AG04450 (cell line): ENCODE measurements around the gene BUB1. TPM values are rescaled to one million over a fixed set of nuclear protein-coding genes. Genes with fewer than 3 reads are reported as not detected.

ENCODE experiments used
- CTCF ChIA-PET: fragments of 300-600, 350-600 bp; formaldehyde crosslinking; extraction: SDS; loops from one replicate; lab custom pipeline; 2022; ENCODE audit warnings: antibody characterized with exemption, inconsistent platforms; lab: Charles Lee
- POLR2A ChIA-PET: fragments of 350-600 bp; formaldehyde crosslinking; extraction: SDS; loops from one replicate; lab custom pipeline; 2021; ENCODE audit warnings: antibody characterized with exemption, inconsistent platforms; lab: Yijun Ruan, JAX
- DNase-seq: peaks from one replicate; pipeline ENCODE4 v3.0.0-alpha.2; 2011; ENCODE audit warnings: low read depth, low spot score
- H3K27ac ChIP-seq: one replicate; pipeline ENCODE4 v1.5.1; 2012; ENCODE audit warnings: low read depth, low read length, control low read depth
- H3K27me3 ChIP-seq: one replicate; pipeline ENCODE4 v1.6.0; 2012; ENCODE audit warnings: low read length; ENCODE audit not compliant: control insufficient read depth, insufficient read depth
- H3K4me3 ChIP-seq: 2 replicates; pipeline ENCODE4 v1.5.1; 2011; ENCODE audit warnings: mild to moderate bottlenecking, low read depth, low read length, control low read depth
- H3K9me3 ChIP-seq: 2 replicates; pipeline ENCODE4 v1.5.1; 2012; ENCODE audit warnings: low read length; ENCODE audit not compliant: control insufficient read depth, insufficient read depth
- CTCF ChIP-seq: IDR thresholded peaks from 2 replicates; pipeline ENCODE4 v1.5.1; 2011; ENCODE audit warnings: low read depth, low read length, control low read depth, inconsistent platforms
- polyA plus RNA-seq: library from polyadenylated mRNA; depleted of rRNA; stranded (reverse); fragments of >200 nt; gene quantifications from 2 replicates; pipeline ENCODE4 v1.2.3, GENCODE V29; 2011

The BUB1 gene
- polyA plus RNA-seq, 1 experiment, result 14.1 TPM

DNA sequence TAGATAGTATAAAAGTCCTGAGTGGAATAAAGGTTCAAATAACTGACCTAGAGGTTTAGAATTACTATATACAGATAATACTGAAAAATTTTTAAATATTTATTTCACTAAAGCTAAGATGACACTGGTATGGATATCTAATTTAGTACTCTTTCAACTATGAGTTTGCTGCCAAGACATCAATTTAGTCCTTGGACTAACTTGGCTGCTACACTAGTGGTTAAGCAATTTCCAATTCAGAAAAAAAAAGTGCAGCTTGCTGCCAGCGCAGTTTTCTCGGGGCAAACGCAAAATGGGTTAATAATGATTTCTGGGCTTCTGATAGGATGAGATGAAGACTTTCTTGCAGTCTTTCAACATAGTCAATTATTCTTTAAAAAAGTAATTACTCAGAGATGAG lies 10.8 kb downstream of the BUB1 start:
- TF ChIP-seq CTCF, result no peak
- CTCF ChIA-PET, result interaction anchor here (0.9 to 1.6 kb wide), 2 partner anchors 18 to 20 kb away, joined by 3 read pairs; no protein-coding TSS in a partner anchor
- no peak overlapping the region for H3K4me3 ChIP-seq
- H3K27ac ChIP-seq, result no peak overlapping the region
- no peaks in the 10 kb centered on the region for H3K27me3 ChIP-seq
- POLR2A ChIA-PET, result no interaction called here
- DNase-seq, result no peak
- H3K9me3 ChIP-seq, result no peaks in the 10 kb centered on the region

- H3K9me3 ChIP-seq, result no peaks in the 10 kb centered on the region
- CTCF ChIA-PET, result interaction anchor here (0.6 kb wide), 1 partner anchor 1259 kb away, joined by 5 read pairs; no protein-coding TSS in a partner anchor
- TF ChIP-seq CTCF, result no peak
- DNase-seq, result no peak
- no peak overlapping the region for H3K4me3 ChIP-seq
- POLR2A ChIA-PET, result interaction anchor here (0.7 kb wide), 1 partner anchor 962 kb away, joined by 3 read pairs; no protein-coding TSS in a partner anchor
- no peaks in the 10 kb centered on the region for H3K27me3 ChIP-seq
- no peak overlapping the region for H3K27ac ChIP-seq
Measured at GRCh38 chr2:110664135-110664534, 13.7 kb downstream of the BUB1 start.

DNA sequence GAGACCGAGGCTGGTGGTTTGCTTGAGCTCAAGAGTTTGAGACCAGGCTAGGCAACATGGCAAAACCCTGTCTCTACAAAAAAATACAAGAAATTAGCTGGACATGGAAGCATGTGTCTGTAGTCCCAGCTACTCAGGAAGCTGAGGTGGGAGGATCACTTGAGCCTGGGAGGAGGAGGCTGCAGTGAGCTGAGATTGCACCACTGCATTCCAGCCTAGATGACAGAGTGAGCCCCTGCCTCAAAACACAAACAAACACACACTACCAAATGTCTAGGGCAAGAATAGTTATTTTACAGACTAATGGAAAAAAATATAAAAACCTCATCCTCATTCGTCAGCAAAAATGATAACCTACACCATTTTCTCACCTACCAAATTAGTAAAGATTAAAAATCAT lies 15.3 kb downstream of the BUB1 start:
- Histone ChIP-seq H3K4me3 (no peak overlapping the region), H3K9me3 (no peaks in the 10 kb centered on the region), H3K27me3 (no peaks in the 10 kb centered on the region), H3K27ac (no peak overlapping the region)
- DNase-seq, result no peak
- ChIA-PET CTCF (interaction anchor here (0.8 to 1.4 kb wide), 2 partner anchors 93 to 94 kb away, joined by 3 read pairs; no protein-coding TSS in a partner anchor), POLR2A (no interaction called here)
- TF ChIP-seq CTCF, result no peak

- H3K27ac ChIP-seq, result no peak overlapping the region
- ChIA-PET POLR2A (no interaction called here), CTCF (no interaction called here)
- no peaks in the 10 kb centered on the region for H3K9me3 ChIP-seq
- TF ChIP-seq CTCF, result no peak
- DNase-seq, result no peak
- no peaks in the 10 kb centered on the region for H3K27me3 ChIP-seq
- no peak overlapping the region for H3K4me3 ChIP-seq
Measured at GRCh38 chr2:110660558-110660957, 17.3 kb downstream of the BUB1 start.

DNA sequence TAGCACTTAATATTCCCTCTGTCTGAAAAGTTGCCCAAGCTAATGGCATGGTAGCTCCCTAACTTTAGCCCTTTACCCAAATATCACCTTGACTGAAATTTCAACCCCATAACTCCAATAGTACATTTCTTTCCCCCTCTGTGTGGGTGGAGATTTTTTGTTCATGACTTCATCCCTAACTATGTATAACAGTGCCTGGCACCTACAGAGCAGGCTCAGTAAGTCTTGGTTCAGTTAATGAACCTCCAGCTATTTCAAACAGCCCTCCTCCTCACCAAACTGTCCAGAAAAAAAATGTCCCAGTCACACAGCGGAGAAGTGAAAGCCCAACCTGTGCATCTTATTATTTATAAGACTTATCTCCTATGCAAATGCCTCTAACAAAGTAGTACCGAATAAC lies 18.6 kb downstream of the BUB1 start:
- CTCF ChIA-PET, result no interaction called here

More for the DNA sequence above, 18.6 kb downstream of the BUB1 start:
- no peak for DNase-seq
- TF ChIP-seq CTCF, result no peak
- no peak overlapping the region for H3K4me3 ChIP-seq
- no peak overlapping the region for H3K27ac ChIP-seq
- no peaks in the 10 kb centered on the region for H3K27me3 ChIP-seq
- H3K9me3 ChIP-seq, result no peaks in the 10 kb centered on the region
- POLR2A ChIA-PET, result no interaction called here
